Measurements from ENCODE around the gene ETV3.

ETV3 gene

GRCh38 chr1:157151506-157151905, 13.3 kb upstream of the ETV3 start:
- no peak overlapping the region for H3K4me3 ChIP-seq (ENCODE audit: low read depth, low read length)
- H3K9me3 ChIP-seq (ENCODE audit: severe bottlenecking) = no peaks in the 10 kb centered on the region
- H3K36me3 ChIP-seq = no peaks in the 10 kb centered on the region
- no peaks in the 10 kb centered on the region for H3K27me3 ChIP-seq (ENCODE audit: insufficient read depth, low read depth, severe bottlenecking)
- DNase-seq = no peak
- H3K27ac ChIP-seq = no peak overlapping the region
- TF ChIP-seq CTCF (IDR thresholded peaks at IDR 0.05; ENCODE audit: low read depth, low read length) = no peak

- Histone ChIP-seq H3K36me3 (no peaks in the 10 kb centered on the region), H3K27me3 (ENCODE audit: insufficient read depth, low read depth, severe bottlenecking) (no peaks in the 10 kb centered on the region), H3K9me3 (ENCODE audit: severe bottlenecking) (no peaks in the 10 kb centered on the region), H3K27ac (no peak overlapping the region), H3K4me3 (ENCODE audit: low read depth, low read length) (no peak overlapping the region)
- DNase-seq = no peak
- no peak for TF ChIP-seq CTCF (IDR thresholded peaks at IDR 0.05; ENCODE audit: low read depth, low read length)
Observed at GRCh38 chr1:157151073-157151472, 12.9 kb upstream of the ETV3 start.

- no peak overlapping the region for H3K4me3 ChIP-seq (ENCODE audit: low read depth, low read length)
- no peaks in the 10 kb centered on the region for H3K9me3 ChIP-seq (ENCODE audit: severe bottlenecking)
- TF ChIP-seq CTCF (IDR thresholded peaks at IDR 0.05; ENCODE audit: low read depth, low read length) = no peak
- no peak overlapping the region for H3K27ac ChIP-seq
- no peak for DNase-seq
- no peaks in the 10 kb centered on the region for H3K27me3 ChIP-seq (ENCODE audit: insufficient read depth, low read depth, severe bottlenecking)
- H3K36me3 ChIP-seq = no peaks in the 10 kb centered on the region
Observed at GRCh38 chr1:157150631-157151030, 12.4 kb upstream of the ETV3 start.

GRCh38 chr1:157147906-157148700, 9.9 kb upstream of the ETV3 start:
- no peak overlapping the region for H3K4me3 ChIP-seq (ENCODE audit: low read depth, low read length)
- DNase-seq = peak; percentile 41
- no peak overlapping the region for H3K27ac ChIP-seq
- no peaks in the 10 kb centered on the region for H3K9me3 ChIP-seq (ENCODE audit: severe bottlenecking)
- no peaks in the 10 kb centered on the region for H3K27me3 ChIP-seq (ENCODE audit: insufficient read depth, low read depth, severe bottlenecking)
- no peaks in the 10 kb centered on the region for H3K36me3 ChIP-seq
- no peak for TF ChIP-seq CTCF (IDR thresholded peaks at IDR 0.05; ENCODE audit: low read depth, low read length)

- no peaks in the 10 kb centered on the region for H3K9me3 ChIP-seq (ENCODE audit: severe bottlenecking)
- no peak overlapping the region for H3K4me3 ChIP-seq (ENCODE audit: low read depth, low read length)
- no peak for TF ChIP-seq CTCF (IDR thresholded peaks at IDR 0.05; ENCODE audit: low read depth, low read length)
- no peaks in the 10 kb centered on the region for H3K27me3 ChIP-seq (ENCODE audit: insufficient read depth, low read depth, severe bottlenecking)
- DNase-seq = no peak
- H3K36me3 ChIP-seq = no peaks in the 10 kb centered on the region
- H3K27ac ChIP-seq = no peak overlapping the region
Observed at GRCh38 chr1:157147037-157147436, 8.8 kb upstream of the ETV3 start.

- H3K4me3 ChIP-seq (ENCODE audit: low read depth, low read length) = no peak overlapping the region
- TF ChIP-seq CTCF (IDR thresholded peaks at IDR 0.05; ENCODE audit: low read depth, low read length) = no peak
- H3K27ac ChIP-seq = no peak overlapping the region
- no peak for DNase-seq
- no peaks in the 10 kb centered on the region for H3K9me3 ChIP-seq (ENCODE audit: severe bottlenecking)
- no peaks in the 10 kb centered on the region for H3K36me3 ChIP-seq
- H3K27me3 ChIP-seq (ENCODE audit: insufficient read depth, low read depth, severe bottlenecking) = no peaks in the 10 kb centered on the region
Observed at GRCh38 chr1:157146244-157146643, 8.0 kb upstream of the ETV3 start.
